OCI-LY1 (cell line): Measurements from ENCODE around the gene DOK6.

Experiments used
- EZH2 ChIP-seq: fragments of 200-600 bp; sonication (generic), shearing (Covaris generic); IDR thresholded peaks from 2 replicates; pipeline ENCODE4 v1.8.0; 2017; ENCODE audit warnings: borderline replicate concordance, mixed run types, mild to moderate bottlenecking, antibody characterized with exemption, low read length, moderate library complexity, mixed read lengths
- TF ChIP-seq, protein P1 (sequence below): fragments of 200-600 bp; sonication (generic), shearing (Covaris generic); IDR thresholded peaks from 2 replicates; pipeline ENCODE4 v1.5.1; 2017; ENCODE audit warnings: mild to moderate bottlenecking, antibody characterized with exemption, low read length, moderate library complexity, mixed read lengths

DNA sequence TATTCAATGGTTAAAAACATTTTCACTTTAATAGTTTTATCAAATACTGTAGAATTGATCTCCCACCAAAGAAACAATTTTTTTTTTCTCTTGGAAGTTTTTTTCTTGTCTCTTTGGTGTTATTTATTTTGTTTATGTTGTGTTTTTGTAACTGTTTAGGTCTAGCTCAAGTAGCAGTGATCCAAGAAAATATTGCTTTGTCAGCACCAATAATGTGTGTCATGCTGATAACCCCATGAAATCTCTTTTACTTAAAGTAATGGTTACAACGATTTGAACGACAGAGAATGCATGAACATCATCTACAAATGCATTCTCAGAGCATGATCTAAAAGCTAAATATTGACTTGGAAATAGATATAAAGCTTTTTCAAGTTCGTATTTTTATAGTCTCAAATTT is 122.9 kb downstream of the DOK6 start:
- no peak for TF ChIP-seq EZH2
- TF ChIP-seq, protein P1, sequence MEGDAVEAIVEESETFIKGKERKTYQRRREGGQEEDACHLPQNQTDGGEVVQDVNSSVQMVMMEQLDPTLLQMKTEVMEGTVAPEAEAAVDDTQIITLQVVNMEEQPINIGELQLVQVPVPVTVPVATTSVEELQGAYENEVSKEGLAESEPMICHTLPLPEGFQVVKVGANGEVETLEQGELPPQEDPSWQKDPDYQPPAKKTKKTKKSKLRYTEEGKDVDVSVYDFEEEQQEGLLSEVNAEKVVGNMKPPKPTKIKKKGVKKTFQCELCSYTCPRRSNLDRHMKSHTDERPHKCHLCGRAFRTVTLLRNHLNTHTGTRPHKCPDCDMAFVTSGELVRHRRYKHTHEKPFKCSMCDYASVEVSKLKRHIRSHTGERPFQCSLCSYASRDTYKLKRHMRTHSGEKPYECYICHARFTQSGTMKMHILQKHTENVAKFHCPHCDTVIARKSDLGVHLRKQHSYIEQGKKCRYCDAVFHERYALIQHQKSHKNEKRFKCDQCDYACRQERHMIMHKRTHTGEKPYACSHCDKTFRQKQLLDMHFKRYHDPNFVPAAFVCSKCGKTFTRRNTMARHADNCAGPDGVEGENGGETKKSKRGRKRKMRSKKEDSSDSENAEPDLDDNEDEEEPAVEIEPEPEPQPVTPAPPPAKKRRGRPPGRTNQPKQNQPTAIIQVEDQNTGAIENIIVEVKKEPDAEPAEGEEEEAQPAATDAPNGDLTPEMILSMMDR, result no peak
